Tibial nerve (tissue), 4 donors: ENCODE data around the gene GINS3.

ENCODE experiments used
- EP300 ChIP-seq, 2 donors: sonication (generic); formaldehyde crosslinking; IDR thresholded peaks; one replicate each; pipeline ENCODE4 v1.6.1; 2017; ENCODE audit warnings: antibody characterized with exemption in 2 of 2, mild to moderate bottlenecking in 1 of 2
- POLR2A ChIP-seq, 2 donors: fragments of 450-650 bp; IDR thresholded peaks; one replicate each; pipeline ENCODE4 v1.6.1; 2017; ENCODE audit warnings: antibody characterized with exemption in 2 of 2, mild to moderate bottlenecking in 2 of 2, moderate library complexity in 2 of 2
- TF ChIP-seq, protein P1 (sequence below), 5 experiments: fragments of 200-600 bp in 3 of 5; fragments of 450-650 bp in 2 of 5; sonication (generic) in 3 of 5; IDR thresholded peaks; one replicate each; pipeline ENCODE4 v1.5.1; 2016 to 2019; ENCODE audit warnings: antibody characterized with exemption in 5 of 5, mild to moderate bottlenecking in 3 of 5, moderate library complexity in 2 of 5

DNA sequence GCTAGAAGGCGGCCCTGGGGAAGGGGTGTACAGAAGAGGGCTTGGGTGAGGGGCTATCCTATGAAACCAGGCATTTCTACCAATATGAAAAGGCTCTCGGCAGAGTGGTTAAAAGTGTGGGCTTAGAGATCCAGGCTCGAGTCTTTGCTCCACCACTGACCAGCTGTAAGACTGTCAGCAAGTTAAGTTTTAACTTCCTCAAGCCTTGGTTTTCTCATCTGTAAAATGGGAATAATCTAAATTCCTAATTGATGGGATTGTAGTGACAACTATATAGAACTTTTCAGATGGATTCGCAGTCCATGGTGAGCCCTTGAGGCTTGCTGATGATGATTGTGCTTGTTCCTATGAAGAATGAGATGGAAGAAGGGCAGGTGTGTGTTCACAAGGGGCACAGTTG lies 57.0 kb downstream of the GINS3 start:
- TF ChIP-seq, protein P1, sequence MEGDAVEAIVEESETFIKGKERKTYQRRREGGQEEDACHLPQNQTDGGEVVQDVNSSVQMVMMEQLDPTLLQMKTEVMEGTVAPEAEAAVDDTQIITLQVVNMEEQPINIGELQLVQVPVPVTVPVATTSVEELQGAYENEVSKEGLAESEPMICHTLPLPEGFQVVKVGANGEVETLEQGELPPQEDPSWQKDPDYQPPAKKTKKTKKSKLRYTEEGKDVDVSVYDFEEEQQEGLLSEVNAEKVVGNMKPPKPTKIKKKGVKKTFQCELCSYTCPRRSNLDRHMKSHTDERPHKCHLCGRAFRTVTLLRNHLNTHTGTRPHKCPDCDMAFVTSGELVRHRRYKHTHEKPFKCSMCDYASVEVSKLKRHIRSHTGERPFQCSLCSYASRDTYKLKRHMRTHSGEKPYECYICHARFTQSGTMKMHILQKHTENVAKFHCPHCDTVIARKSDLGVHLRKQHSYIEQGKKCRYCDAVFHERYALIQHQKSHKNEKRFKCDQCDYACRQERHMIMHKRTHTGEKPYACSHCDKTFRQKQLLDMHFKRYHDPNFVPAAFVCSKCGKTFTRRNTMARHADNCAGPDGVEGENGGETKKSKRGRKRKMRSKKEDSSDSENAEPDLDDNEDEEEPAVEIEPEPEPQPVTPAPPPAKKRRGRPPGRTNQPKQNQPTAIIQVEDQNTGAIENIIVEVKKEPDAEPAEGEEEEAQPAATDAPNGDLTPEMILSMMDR (IDR thresholded peaks at IDR 0.05), result no peak
- TF ChIP-seq POLR2A (IDR thresholded peaks at IDR 0.05) (no peak), EP300 (IDR thresholded peaks at IDR 0.05) (no peak)
